CD14-positive monocyte (primary cell): ENCODE results near the gene ADAMTS3. TPM values are rescaled to one million over a fixed set of nuclear protein-coding genes. Genes with fewer than 3 reads are reported as not detected.

Experiments
- DNase-seq, 3 donors: peaks; one replicate each; pipeline ENCODE4 v3.0.0-alpha.2; 2011 to 2022
- H2AFZ ChIP-seq: 2 replicates; pipeline ENCODE4 v1.6.0; 2012; ENCODE audit warnings: mild to moderate bottlenecking, low read depth, low read length, inconsistent platforms; ENCODE audit not compliant: insufficient read depth, poor library complexity, severe bottlenecking
- H3K27ac ChIP-seq, 2 donors: 1 replicate in 1 of 2; 2 replicates in 1 of 2; pipeline ENCODE4 v1.5.1; 2012 to 2013; ENCODE audit warnings: low read length in 2 of 2, control low read depth in 1 of 2, inconsistent platforms in 1 of 2, low read depth in 1 of 2, mild to moderate bottlenecking in 1 of 2
- H3K27me3 ChIP-seq, 2 donors: one replicate each; pipeline versions ENCODE4 v1.6.0 to v1.6.1; 2011 to 2013; ENCODE audit warnings: low read length in 2 of 2; ENCODE audit not compliant: control insufficient read depth in 2 of 2, insufficient read depth in 2 of 2
- H3K36me3 ChIP-seq, 2 donors: replicated peaks in 1 of 2; 1 replicate in 1 of 2; 2 replicates in 1 of 2; pipeline versions ENCODE4 v1.5.1 to v1.6.1; 2012 to 2013; ENCODE audit warnings: low read length in 2 of 2, control low read depth in 1 of 2, inconsistent platforms in 1 of 2, mild to moderate bottlenecking in 1 of 2; ENCODE audit not compliant: insufficient read depth in 2 of 2, control insufficient read depth in 1 of 2
- H3K4me1 ChIP-seq, 2 donors: 1 replicate in 1 of 2; 2 replicates in 1 of 2; pipeline versions ENCODE4 v1.5.1 to v1.6.1; 2012 to 2013; ENCODE audit warnings: low read length in 2 of 2, control low read depth in 1 of 2, inconsistent platforms in 1 of 2, mild to moderate bottlenecking in 1 of 2, moderate library complexity in 1 of 2; ENCODE audit not compliant: insufficient read depth in 2 of 2, control insufficient read depth in 1 of 2
- H3K4me2 ChIP-seq: replicated peaks from 2 replicates; pipeline ENCODE3; 2012; ENCODE audit warnings: low read length, moderate library complexity, mild to moderate bottlenecking; ENCODE audit not compliant: poor library complexity, severe bottlenecking; ENCODE audit errors: extremely low read depth
- H3K4me3 ChIP-seq, 3 experiments: fragments of 200-600 bp in 1 of 3; sonication (generic) in 1 of 3; replicated peaks in 1 of 3; 1 replicate in 2 of 3; 2 replicates in 1 of 3; pipeline ENCODE4 v1.5.1; 2011 to 2013; ENCODE audit warnings: low read length in 3 of 3, mild to moderate bottlenecking in 3 of 3, control low read depth in 2 of 3, low read depth in 2 of 3, inconsistent platforms in 1 of 3, moderate library complexity in 1 of 3
- H3K79me2 ChIP-seq: 2 replicates; pipeline ENCODE4 v1.6.0; 2012; ENCODE audit warnings: mild to moderate bottlenecking, control low read depth, inconsistent platforms, low read length, moderate library complexity; ENCODE audit not compliant: insufficient read depth
- H3K9ac ChIP-seq: 2 replicates; pipeline ENCODE4 v1.6.0; 2017; ENCODE audit warnings: low read length, mild to moderate bottlenecking; ENCODE audit not compliant: insufficient read depth, poor library complexity, severe bottlenecking
- H3K9me3 ChIP-seq, 2 donors: replicated peaks in 1 of 2; 1 replicate in 1 of 2; 2 replicates in 1 of 2; pipeline versions ENCODE4 v1.5.1 to v1.6.1; 2012 to 2013; ENCODE audit warnings: low read length in 2 of 2, control low read depth in 1 of 2; ENCODE audit not compliant: control insufficient read depth in 1 of 2, insufficient read depth in 1 of 2
- H4K20me1 ChIP-seq: 2 replicates; pipeline ENCODE4 v1.6.0; 2012; ENCODE audit warnings: mild to moderate bottlenecking, low read length, control low read depth, moderate library complexity; ENCODE audit not compliant: insufficient read depth
- H3K27ac Mint-ChIP-seq, 7 donors: one replicate each; pipeline ENCODE4 v1.8.0; 2020; ENCODE audit warnings: mild to moderate bottlenecking in 7 of 7, mixed read lengths in 7 of 7, moderate library complexity in 6 of 7, inconsistent platforms in 2 of 7
- H3K27me3 Mint-ChIP-seq, 3 donors: one replicate each; pipeline ENCODE4 v1.8.0; 2021 to 2022; ENCODE audit warnings: low read depth in 3 of 3, mild to moderate bottlenecking in 3 of 3, mixed read lengths in 3 of 3, moderate library complexity in 3 of 3, inconsistent platforms in 1 of 3
- H3K36me3 Mint-ChIP-seq, 2 donors: one replicate each; pipeline ENCODE4 v1.8.0; 2020; ENCODE audit warnings: mixed read lengths in 2 of 2, inconsistent platforms in 1 of 2, mild to moderate bottlenecking in 1 of 2
- H3K4me1 Mint-ChIP-seq: one replicate; pipeline ENCODE4 v1.8.0; 2020; ENCODE audit warnings: mild to moderate bottlenecking, mixed read lengths
- H3K4me3 Mint-ChIP-seq, 2 donors: one replicate each; pipeline ENCODE4 v1.8.0; 2020; ENCODE audit warnings: mild to moderate bottlenecking in 2 of 2, mixed read lengths in 2 of 2, moderate library complexity in 1 of 2
- H3K9me3 Mint-ChIP-seq, 7 donors: one replicate each; pipeline ENCODE4 v1.8.0; 2020 to 2022; ENCODE audit warnings: mixed read lengths in 7 of 7, mild to moderate bottlenecking in 6 of 7, moderate library complexity in 6 of 7, inconsistent platforms in 2 of 7
- CTCF ChIP-seq: fragments of 200-600 bp; IDR thresholded peaks from one replicate; pipeline ENCODE4 v1.8.0; 2022; ENCODE audit warnings: antibody characterized with exemption, mild to moderate bottlenecking
- WGBS: methylation state at CpG from one replicate; pipeline ENCODE4 v1.1.5; 2013; ENCODE audit warnings: missing lambda C conversion rate; ENCODE audit not compliant: insufficient coverage; 5-methylcytosine and 5-hydroxymethylcytosine counted together
- intact Hi-C, 2 donors: fragments of 100-400 bp; cut with micrococcal nuclease; formaldehyde crosslinking; loops; one replicate each; pipeline versions ENCODE4 v1.15.0 to v1.15.1; 2023
- polyA plus RNA-seq, 3 donors: library from polyadenylated mRNA; depleted of rRNA in 1 of 3; unstranded in 2 of 3; stranded (reverse) in 1 of 3; fragments of 300-500 nt in 2 of 3; fragments of >200 nt in 1 of 3; fragmentation: Illumina TruSeq in 2 of 3; gene quantifications; 1 replicate in 2 of 3; 2 replicates in 1 of 3; pipeline ENCODE4 v1.2.3, GENCODE V29; 2012 to 2021

The ADAMTS3 gene
- polyA plus RNA-seq, 3 donors = not detected

DNA sequence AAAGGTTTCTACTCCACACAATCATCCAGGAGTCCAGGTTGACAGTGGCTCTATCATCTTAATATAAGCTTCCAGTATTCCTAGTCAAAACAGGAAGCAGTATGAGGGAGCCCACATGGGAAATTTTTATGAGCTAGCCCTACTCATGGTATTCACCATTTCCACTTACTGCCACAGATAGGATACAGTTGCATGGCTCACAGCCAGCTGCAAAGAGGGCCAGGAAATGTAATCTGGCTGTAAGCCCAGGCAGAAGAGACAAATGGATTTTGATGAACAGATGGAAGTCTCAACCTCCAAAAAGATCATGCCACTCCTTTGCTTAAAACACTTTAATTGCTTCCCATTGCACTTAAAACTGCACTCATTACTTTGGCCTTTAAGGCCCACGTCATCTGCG lies 150.6 kb downstream of the ADAMTS3 start:
- no peak overlapping the region for H3K4me3 ChIP-seq
- H3K9ac ChIP-seq = no peak overlapping the region
- H3K4me2 ChIP-seq = no peak overlapping the region
- DNase-seq = no peak
- no peaks in the 10 kb centered on the region for H3K79me2 ChIP-seq
- WGBS = 83% methylated on average over 2 of the region's 2 CpGs
- H3K4me1 ChIP-seq = no peaks in the 10 kb centered on the region
- no peaks in the 10 kb centered on the region for H3K9me3 ChIP-seq
- no peak overlapping the region for H3K4me3 Mint-ChIP-seq
- H3K27me3 Mint-ChIP-seq = no peaks in the 10 kb centered on the region
- H3K9me3 Mint-ChIP-seq = peaks cover 0 to 3% (median 0%) of the 10 kb centered on the region in 7 donors
- H3K36me3 Mint-ChIP-seq = no peaks in the 10 kb centered on the region
- H3K36me3 ChIP-seq = no peaks in the 10 kb centered on the region
- intact Hi-C loops = no loop called here
- H3K27ac ChIP-seq = no peak overlapping the region
- no peaks in the 10 kb centered on the region for H3K27me3 ChIP-seq
- no peaks in the 10 kb centered on the region for H4K20me1 ChIP-seq
- H3K4me1 Mint-ChIP-seq = no peaks in the 10 kb centered on the region
- H3K27ac Mint-ChIP-seq = no peak overlapping the region
- no peak for TF ChIP-seq CTCF
- no peak overlapping the region for H2AFZ ChIP-seq

- Histone ChIP-seq H3K9ac (no peak overlapping the region), H3K79me2 (no peaks in the 10 kb centered on the region), H3K27me3 (no peaks in the 10 kb centered on the region), H3K9me3 (no peaks in the 10 kb centered on the region), H3K27ac (no peak overlapping the region), H3K4me3 (no peak overlapping the region), H2AFZ (no peak overlapping the region), H3K4me2 (no peak overlapping the region), H3K36me3 (no peaks in the 10 kb centered on the region), H3K4me1 (no peaks in the 10 kb centered on the region), H4K20me1 (no peaks in the 10 kb centered on the region)
- WGBS = 80% methylated on average over 1 of the region's 3 CpGs
- no peak overlapping the region for H3K4me3 Mint-ChIP-seq
- no peaks in the 10 kb centered on the region for H3K36me3 Mint-ChIP-seq
- intact Hi-C loops = no loop called here
- no peak for TF ChIP-seq CTCF
- H3K27me3 Mint-ChIP-seq = no peaks in the 10 kb centered on the region
- no peaks in the 10 kb centered on the region for H3K9me3 Mint-ChIP-seq
- H3K27ac Mint-ChIP-seq = no peak overlapping the region
- no peak for DNase-seq
- no peaks in the 10 kb centered on the region for H3K4me1 Mint-ChIP-seq
These were observed 158.9 kb downstream of the ADAMTS3 start for GRCh38 chr4:72410158-72410557.
